Measurements from ENCODE around the gene SPINK13.
"Not testable (repeated sequence)": the region's sequence is repeated elsewhere in the genome, so short reads cannot be mapped to it uniquely, and the experiment has no call there.

The SPINK13 gene

DNA sequence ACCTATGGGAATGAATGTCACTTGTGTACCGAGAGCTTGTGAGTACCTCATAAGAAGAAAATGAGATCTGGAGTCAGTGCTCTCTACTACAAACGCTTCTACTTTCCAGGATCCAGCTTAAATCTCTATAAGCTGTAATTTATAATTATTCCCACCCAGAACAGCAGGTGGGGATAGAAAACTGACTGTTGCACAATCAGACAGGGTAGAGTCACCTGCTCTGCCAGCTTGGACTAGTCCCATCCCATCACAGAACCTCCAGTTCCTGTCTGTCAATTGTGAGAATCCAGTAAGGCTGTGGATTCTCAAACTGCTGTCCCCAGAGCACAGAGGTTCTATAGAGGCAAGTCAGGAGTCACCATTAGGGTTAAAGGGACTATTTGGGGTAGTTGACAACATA lies 45.6 kb downstream of the SPINK13 start:
- no peak for DNase-seq

DNA sequence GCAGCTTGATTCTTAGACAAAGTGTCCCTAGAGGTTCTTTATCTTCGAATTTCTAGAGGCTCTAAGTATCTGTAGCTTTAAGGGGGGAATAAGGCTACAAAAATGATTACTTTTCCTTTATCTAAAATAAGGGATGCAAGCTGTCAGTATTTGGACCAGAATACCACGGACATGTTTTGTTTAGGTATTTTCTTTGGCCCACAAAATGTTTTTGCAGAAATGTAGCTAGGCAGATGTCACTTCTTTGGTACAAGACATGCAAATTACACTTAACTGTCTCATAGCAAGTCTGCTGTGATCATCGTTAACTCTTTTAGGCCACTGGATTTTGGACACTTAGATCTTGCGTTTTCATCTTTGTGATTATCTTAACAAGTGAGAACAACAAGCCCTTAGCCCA lies 46.1 kb downstream of the SPINK13 start:
- DNase-seq = no peak

DNA sequence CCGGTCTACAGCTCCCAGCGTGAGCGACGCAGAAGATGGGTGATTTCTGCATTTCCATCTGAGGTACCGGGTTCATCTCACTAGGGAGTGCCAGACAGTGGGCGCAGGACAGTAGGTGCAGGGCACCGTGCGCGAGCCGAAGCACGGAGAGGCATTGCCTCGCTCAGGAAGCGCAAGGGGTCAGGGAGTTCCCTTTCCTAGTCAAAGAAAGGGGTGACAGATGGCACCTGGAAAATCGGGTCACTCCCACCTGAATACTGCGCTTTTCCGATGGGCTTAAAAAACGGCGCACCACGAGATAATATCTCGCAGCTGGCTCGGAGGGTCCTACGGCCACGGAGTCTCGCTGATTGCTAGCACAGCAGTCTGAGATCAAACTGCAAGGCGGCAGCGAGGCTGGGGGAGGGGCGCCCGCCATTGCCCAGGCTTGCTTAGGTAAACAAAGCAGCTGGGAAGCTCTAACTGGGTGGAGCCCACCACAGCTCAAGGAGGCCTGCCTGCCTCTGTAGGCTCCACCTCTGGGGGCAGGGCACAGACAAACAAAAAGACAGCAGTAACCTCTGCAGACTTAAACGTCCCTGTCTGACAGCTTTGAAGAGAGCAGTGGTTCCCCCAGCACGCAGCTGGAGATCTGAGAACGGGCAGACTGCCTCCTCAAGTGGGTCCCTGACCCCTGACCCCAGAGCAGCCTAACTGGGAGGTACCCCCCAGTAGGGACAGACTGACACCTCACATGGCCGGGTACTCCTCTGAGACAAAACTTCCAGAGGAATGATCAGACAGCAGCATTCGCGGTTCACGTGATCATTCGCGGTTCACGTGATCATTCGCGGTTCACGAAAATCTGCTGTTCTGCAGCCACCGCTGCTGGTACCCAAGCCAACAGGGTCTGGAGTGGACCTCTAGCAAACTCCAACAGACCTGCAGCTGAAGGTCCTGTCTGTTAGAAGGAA lies 51.7 kb downstream of the SPINK13 start:
- not testable (repeated sequence) for DNase-seq

- DNase-seq = no peak
Measured at GRCh38 chr5:148333262-148333849, 64.8 kb downstream of the SPINK13 start.

DNA sequence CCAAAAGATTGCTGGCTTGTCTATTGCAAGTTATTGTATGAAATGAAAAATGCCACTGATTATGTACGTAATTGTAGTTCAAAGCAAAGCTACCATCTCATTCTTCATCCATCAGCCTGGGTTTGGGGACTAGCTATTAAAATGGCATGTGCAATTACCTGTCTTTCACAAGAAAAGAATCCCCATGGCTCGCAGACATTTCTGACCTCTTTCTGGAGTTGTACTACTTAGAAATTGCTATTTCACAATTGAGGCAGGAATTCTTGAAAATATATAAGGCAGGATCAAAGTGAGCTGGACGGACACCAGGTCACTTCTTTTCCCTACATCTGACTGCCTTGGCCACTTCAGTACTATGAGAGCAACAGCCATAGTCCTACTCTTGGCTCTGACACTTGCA lies 66.7 kb downstream of the SPINK13 start, which contains the start of gene SPINK9:
TSS of gene SPINK9 (plus strand) at position 301 of the 400 bp plus-strand sequence. CDS start at position 356, 55 bp downstream.
- DNase-seq = no peak

Data from activated CD4-positive, alpha-beta T cell treated with anti-CD3 and anti-CD28 coated beads, Interleukin-2, Interleukin-6, amounts not matched to agents 100 ng/mL and 50 ng/mL, durations not matched to agents 16 hours and 8 hours (primary cell).